Measurements from ENCODE around the gene PGAM2.
"Not testable (repeated sequence)": the region's sequence is repeated elsewhere in the genome, so short reads cannot be mapped to it uniquely, and the experiment has no call there.

PGAM2 gene

DNA sequence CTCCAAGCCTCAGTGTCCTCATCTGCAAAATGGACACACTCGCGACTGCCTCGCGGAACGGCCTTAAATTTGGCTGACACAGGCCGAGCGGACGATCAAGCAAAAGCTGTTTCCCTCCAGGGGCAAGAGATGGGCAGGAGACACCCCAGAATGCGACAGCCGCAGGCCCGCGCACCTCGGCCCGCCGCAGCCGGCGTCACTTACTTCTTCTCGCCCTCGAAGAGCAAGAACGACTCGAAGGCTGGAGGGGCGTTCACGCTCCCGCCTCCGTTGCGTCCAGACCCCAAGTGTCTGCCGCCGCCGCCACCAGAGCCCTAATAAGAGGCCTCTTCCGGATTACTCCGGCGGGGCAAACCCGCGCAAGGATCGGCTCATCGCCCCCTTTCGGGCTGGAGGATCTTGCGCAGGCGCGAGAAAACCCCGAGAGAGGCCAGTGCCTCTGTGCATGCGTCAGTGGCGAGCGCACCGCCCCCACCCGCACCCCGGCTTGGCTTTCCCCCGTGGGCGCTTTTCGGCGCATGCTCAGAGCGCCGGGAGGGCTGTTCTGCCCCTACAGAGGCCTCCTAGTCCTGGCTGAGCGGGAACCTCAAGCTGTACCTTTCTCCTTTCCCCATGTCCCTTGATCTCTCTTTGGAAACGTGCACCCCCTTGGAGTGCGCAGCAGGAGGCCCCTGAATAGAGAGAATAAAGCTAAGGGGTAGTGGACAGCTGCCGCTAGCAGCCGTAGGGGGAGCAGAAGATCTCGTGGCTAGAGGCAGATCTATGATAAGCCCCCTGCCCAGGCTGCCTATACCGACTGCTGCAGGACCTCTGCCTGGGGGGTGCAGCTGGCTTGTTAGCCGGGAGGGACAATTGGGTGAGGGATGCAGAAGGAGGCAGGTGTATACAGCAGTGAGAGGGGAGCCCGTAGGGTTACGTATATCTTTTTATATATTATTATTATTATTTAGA is 46.2 kb downstream of the PGAM2 start:
- peak; percentile 89 for DNase-seq (ENCODE audit: extremely low read depth, low read depth)
- TF ChIP-seq CTCF (IDR thresholded peaks at IDR 0.05; ENCODE audit: low read depth, low read length): peak; percentile 55

GRCh38 chr7:44015090-44015489 is 50.3 kb downstream of the PGAM2 start:
- DNase-seq (ENCODE audit: extremely low read depth, low read depth): not testable (repeated sequence)

All from AG09319 (cell line).